H7 (cell line): ENCODE data around the gene CRB2. TPM values are rescaled to one million over a fixed set of nuclear protein-coding genes. Genes with fewer than 3 reads are reported as not detected.
A peak's percentile ranks its signal among the peaks of the same experiment; 100 is the strongest.

ENCODE experiments used
- DNase-seq: peaks from one replicate; pipeline ENCODE4 v3.0.0; 2012
- H3K27me3 ChIP-seq: 2 replicates; pipeline ENCODE4 v1.6.0; 2011; ENCODE audit warnings: mild to moderate bottlenecking, low read length; ENCODE audit not compliant: control insufficient read depth, insufficient read depth
- H3K36me3 ChIP-seq: replicated peaks from 2 replicates; pipeline ENCODE4 v1.5.1; 2011; ENCODE audit warnings: low read length; ENCODE audit not compliant: control insufficient read depth, insufficient read depth
- H3K4me3 ChIP-seq: 2 replicates; pipeline ENCODE4 v1.5.1; 2011; ENCODE audit warnings: low read depth, mild to moderate bottlenecking, control low read depth, low read length, moderate library complexity; ENCODE audit not compliant: insufficient read depth
- total RNA-seq: library from RNA; depleted of rRNA; stranded (reverse); fragments of >200 nt; shearing (Covaris generic); gene quantifications from 2 replicates; pipeline ENCODE4 v1.2.3, GENCODE V29; 2014

CRB2 gene
- total RNA-seq, 1 experiment from 2014 or later, result 1.7 TPM

DNA sequence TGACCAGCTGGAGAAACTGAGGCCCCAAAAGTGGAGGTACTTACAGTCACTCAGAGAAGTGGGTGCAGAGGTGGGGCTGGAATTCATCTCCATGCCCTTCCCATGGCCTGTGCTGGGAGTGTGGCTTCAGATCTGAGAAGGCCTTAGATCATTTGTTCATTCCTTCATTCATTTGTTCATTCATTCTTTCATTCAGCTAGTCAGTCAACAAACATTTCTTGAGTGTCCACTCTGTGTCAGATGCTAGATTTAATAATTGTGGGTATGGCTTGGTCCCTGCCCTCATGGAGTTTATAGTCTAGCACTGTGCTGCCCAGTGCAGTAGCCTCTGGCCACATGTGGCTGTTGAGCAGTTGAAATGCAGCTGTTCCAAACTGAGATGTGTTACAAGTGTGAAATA is 19.0 kb upstream of the CRB2 start:
- H3K27me3 ChIP-seq, result no peaks in the 10 kb centered on the region; the same call in 1 of the 2 replicates
- H3K36me3 ChIP-seq, result no peaks in the 10 kb centered on the region
- no peak for DNase-seq
- no peak overlapping the region for H3K4me3 ChIP-seq

DNA sequence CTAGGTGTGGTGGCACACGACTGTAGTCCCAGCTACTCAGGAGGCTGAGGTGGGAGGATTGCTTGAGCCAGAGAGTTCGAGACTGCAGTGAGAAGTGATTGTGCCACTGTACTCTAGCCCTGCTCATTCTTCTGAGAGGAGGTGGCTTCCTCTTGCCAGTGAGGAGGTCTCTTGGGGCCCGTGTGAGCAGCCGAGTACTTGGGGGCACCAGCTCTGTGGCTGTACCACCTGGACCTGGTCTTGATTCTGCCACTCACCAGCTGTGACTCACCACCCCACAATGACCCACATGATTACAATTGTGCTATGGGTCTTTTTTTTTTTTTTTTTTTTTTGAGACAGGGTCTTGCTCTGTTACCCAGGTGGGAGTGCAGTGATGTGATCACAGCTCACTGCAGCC is 18.0 kb upstream of the CRB2 start:
- H3K36me3 ChIP-seq, result no peaks in the 10 kb centered on the region
- H3K4me3 ChIP-seq, result no peak overlapping the region
- no peak for DNase-seq

DNA sequence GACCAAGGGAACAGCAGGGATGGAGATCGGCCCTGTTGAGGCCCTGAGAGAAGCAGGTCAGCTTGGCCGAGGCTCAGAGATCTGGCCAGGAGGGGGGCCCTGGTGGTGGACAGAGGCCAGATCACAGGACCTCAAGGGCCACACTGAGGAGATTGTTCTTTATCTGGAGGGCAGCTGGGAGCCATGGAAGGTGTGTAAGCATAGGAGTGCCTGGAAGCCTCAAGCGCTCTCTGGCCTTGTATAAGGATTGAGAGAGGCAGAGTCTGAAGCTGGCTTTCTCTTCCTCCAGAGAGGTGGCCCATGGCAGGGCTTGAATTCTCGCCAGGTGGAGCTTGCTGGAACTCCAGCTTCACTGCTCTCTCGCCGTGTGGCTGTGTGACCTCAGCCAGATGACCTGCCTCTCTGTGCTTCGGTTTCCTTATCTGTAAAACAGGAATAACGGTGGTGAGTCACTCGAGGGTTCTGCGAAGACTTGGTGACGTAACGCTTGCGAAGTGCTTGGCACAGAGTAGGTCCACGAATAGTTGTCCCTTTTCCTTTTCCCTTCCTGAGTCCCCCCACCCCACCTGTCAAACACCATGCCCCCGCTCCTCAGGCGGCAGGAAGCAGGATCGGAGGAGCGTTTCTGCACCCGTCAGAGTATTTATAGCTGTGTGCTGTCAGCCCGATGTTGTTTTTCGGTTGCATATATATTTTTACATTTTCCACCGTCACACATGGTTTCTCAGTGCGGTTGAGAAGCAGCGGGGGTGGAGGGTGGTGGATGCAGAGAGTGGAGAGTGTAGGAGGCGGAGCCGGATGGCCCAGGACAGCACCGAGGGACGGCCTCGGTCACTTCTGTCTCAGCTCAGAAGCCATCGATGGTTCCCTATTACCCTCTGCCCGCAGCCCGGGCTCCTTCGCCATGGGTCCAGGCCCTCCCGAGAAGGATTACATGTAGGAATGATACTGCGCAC is 17.0 kb upstream of the CRB2 start:
- DNase-seq, result no peak
- Histone ChIP-seq H3K36me3 (no peaks in the 10 kb centered on the region), H3K4me3 (peak overlapping the region; percentile 36), H3K27me3 (no peaks in the 10 kb centered on the region; the same call in 1 of the 2 replicates)

More for the DNA sequence above, 18.0 kb upstream of the CRB2 start:
- no peaks in the 10 kb centered on the region; the same call in 1 of the 2 replicates for H3K27me3 ChIP-seq

DNA sequence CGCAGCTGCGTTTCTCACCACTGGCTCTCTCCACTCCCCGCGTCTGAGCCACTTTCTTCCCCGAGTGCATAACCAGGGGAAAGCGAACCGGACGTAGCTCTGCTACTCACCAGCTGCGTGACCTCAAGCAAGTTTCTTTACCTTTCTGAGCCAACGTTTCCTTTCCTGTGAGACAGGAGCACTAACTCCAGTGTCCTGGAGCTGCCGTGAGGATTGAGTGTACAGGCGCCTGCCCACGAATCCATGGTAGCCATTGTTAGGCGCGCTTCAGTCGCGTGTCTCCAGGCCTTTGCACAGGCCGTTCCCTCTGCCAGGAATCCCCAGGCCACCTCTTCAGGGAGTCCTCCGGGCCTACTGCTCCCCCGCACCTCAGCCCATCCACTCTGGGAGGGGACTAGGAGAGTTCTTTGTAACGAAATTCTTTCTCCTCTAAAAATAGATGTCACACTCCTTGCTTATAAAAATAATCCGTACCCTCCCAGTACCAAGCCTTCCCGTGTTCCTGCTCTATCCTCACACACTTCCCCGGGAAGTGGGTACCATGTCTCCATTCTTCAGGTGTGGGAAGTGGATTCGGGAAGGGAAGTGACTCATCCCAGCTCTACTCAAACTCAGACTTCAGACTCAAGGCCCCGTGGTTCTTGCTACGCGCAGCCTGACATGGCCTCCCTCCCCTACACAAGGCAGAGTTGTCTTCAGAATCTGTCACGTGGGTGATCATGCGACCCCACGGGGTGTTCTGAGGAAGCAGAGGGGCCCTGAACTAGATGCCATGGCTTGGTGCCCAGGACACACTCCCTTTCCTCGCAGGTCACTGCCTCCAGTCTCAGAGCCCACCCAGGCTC is 16.1 kb upstream of the CRB2 start:
- Histone ChIP-seq H3K4me3 (peak overlapping the region; percentile 36), H3K36me3 (no peaks in the 10 kb centered on the region), H3K27me3 (no peaks in the 10 kb centered on the region; the same call in 1 of the 2 replicates)
- no peak for DNase-seq

DNA sequence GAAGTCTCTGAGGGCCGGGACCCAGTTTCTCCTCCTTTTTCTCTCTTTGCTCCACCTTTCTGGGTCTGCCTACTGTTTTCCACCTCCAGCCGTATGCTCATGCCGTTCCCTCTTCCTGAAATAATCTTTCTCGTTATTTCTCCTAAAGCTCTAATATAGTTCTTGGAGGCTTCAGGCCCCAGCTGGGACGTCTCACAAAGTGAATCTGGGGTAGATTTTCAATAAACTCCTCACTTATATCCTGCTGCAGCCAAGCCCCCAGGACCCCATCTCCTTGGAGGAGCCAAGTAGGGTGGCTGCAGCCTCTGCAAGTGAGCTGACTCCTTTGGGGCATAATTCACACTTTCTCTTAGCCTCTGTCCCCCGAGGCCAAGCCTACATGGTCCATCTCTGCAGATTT is 14.2 kb upstream of the CRB2 start:
- DNase-seq, result no peak
- Histone ChIP-seq H3K4me3 (no peak overlapping the region), H3K27me3 (no peaks in the 10 kb centered on the region; the same call in 1 of the 2 replicates), H3K36me3 (no peaks in the 10 kb centered on the region)

DNA sequence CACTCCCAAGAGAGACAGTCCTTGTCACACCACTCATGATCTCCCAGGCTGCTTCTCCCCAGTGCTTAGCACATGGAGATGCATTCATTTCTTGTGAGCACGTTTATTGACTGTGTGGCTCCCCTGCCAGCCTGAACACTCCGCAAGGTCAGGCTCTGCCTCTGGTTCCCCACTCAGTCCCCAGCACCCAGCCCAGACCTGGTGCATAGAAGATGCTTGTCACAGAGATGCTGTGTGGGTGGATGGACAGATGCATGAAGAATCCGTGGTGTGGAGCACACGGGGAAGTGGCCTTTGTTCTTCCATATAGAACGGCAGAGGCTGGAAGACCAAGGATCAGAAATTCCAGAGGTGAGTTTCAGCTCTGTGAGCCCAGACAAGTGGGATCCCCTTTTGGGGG is 13.8 kb upstream of the CRB2 start:
- H3K27me3 ChIP-seq, result no peaks in the 10 kb centered on the region; the same call in 1 of the 2 replicates
- no peak for DNase-seq
- no peak overlapping the region for H3K4me3 ChIP-seq
- H3K36me3 ChIP-seq, result no peaks in the 10 kb centered on the region

DNA sequence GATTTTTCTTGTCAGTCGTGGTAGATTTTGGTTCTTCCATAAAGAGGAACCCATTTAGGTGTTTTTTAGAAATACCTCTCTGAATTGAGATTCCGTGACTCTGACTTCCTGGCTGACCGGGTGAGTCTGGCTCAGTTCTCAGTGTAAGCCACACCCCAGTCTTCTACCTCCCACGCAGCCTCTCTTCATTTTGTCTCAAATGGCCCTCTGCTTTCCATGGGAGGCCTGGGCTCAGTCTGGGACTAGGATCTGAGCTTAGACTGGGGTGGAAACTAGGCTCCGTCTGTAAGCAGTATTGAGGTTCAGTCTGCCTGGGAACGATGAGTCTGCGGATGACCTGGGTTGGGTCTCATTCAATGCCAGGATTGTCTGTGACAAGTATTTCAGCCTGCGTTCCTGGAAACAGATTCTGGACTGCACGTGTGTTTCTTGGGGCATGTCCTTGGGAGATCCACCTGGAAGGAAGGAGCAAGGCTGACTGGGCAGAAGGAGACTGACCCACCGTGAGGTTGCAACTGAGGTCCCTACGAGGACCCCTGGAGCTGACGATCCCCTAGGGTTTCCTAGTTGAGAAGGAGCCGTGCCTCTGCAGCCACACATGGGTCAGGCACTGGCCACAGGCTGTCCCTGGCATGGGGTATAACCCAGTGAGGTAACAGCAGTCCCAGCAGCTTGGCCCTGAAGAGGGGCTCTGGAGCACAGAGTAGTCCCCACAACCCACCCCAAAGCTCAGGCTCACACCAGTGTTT is 12.4 kb upstream of the CRB2 start:
- Histone ChIP-seq H3K36me3 (no peaks in the 10 kb centered on the region), H3K27me3 (no peaks in the 10 kb centered on the region; the same call in 1 of the 2 replicates), H3K4me3 (no peak overlapping the region)
- peak; percentile 21 for DNase-seq

DNA sequence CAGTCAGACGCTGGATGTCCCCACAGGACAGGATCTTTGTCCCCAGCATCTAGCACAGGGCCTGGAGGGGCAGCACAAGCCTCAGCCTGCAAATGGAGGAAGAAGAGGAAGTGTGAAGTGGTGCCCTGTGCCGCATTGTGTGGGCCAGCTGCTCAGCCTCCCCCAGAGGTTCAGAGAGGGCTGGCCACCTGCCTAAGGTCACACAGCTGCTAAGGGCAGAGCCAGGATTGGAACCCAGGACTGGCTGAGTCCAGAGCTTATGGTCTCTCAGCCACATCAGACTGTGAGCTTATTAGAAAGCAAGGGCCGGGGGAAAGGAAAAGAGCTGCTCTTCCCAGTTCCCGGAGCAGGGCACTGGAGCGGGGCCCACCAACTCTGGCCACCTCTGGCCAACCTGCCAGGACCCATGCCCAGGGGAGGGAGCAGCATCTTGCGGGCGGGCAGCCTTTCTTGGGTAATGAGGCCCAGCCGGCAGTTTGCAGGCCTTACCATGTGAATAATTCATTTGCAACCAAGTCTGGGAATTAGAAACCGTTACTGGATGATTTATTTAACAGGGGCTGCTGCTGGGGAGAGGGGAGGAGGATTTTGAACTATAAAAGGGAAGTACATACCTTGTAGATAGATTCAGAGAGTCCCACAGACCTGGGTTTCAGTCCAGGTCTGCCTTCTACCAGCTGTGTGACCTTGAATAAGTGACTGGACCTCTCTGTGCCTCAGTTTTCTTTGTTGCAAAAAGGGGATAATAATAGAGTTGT is 11.6 kb upstream of the CRB2 start:
- no peak overlapping the region for H3K4me3 ChIP-seq
- H3K27me3 ChIP-seq, result no peaks in the 10 kb centered on the region; the same call in 1 of the 2 replicates
- H3K36me3 ChIP-seq, result no peaks in the 10 kb centered on the region
- DNase-seq, result no peak

DNA sequence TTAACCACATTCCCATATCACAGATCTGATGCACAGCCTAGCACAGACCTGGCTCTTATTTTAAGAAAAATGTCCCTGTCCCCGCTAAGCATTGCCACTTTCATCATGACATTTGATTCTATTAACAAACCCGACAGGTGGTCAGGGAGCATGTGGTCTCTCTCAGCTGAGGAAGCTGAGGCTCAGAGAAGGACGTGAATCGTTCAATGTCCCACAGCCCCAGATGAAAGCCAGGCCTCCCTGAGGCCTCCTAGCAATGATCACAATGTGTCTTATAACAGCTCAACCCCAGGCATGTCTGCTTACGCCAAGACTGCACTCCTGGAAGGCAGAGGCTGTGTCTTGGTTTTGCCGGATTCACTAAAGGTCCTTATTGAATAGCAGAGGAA is 10.4 kb upstream of the CRB2 start:
- Histone ChIP-seq H3K27me3 (no peaks in the 10 kb centered on the region), H3K36me3 (no peaks in the 10 kb centered on the region), H3K4me3 (no peak overlapping the region)
- peak; percentile 46 for DNase-seq

DNA sequence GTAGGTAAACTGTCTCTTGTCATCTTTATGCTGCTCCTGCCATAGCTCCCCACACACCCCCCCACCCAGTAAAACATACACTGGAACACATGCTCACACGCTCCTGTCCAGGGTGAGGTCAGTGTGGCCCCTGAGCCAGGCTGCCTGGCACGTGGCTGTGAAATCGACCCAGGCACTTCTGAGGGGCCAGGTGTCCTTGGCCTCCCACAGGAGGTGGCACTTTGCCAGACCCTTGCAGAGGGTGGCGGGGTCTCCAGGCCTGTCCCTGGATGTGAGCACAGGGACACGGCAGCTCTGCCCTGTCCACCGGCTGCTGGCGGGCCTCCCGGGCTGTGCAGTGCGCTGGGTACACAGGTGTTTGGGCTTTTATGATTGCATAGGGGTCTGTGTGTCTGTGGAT is 10.0 kb upstream of the CRB2 start:
- DNase-seq, result peak; percentile 51
- H3K4me3 ChIP-seq, result no peak overlapping the region
- H3K27me3 ChIP-seq, result no peaks in the 10 kb centered on the region
- H3K36me3 ChIP-seq, result no peaks in the 10 kb centered on the region

DNA sequence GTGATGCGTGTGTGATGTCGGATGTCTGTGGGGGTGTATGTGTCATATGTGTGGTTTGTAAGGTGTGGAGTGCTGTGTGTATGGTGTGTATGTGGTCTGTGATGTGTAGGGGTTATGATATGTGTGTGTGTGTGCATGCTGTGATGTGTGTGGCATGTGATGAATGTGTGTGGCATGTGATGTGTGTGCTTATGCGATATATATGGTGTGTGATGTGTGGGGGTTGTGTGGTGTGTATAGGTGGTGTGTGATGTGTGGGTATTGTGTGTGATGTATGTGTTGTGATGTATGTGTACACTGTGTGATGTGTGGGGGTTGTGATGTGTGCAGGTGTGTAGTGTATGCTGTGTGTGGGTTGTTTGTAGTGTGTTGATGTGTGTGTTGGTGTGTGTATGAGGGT is 9.2 kb upstream of the CRB2 start:
- DNase-seq, result no peak
- Histone ChIP-seq H3K36me3 (no peaks in the 10 kb centered on the region), H3K4me3 (no peak overlapping the region), H3K27me3 (no peaks in the 10 kb centered on the region)

DNA sequence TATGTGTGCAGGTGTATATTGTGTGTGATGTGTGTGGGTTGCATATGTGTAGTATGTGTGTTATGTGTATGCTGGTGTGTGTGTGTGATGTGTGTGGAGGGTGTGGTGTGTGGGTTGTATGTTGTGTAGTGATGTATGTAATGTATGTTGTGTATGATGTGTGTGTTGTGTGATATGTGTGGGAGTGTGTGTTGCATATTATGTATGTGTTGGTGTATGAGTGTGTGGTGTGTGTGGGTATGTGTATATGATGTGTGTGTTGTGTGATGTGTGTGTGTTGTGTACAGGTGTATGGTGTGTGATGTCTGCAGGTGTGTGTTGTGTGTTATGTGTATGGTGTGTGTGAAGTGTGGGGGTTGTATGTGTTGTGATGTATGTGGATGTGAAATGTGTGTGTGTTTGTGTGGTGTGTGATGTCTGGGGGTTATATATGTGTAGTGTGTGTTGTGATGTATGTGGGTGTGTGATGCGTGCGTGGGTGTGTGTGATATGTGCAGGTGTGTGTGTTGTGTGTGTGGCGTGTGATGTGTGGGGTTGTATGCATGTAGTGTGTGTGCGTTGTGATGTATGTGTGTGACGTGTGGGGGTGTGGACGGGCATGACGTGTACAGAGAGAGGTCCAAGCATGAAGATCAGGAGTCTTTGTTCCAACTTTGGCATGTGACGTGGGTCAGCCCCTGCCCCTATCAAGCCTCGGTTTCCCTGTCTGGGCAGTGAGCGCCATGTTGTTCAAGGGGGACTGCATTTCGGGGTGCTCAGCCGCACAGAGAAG is 8.5 kb upstream of the CRB2 start:
- Histone ChIP-seq H3K27me3 (no peaks in the 10 kb centered on the region), H3K36me3 (no peaks in the 10 kb centered on the region), H3K4me3 (no peak overlapping the region)
- DNase-seq, result no peak

DNA sequence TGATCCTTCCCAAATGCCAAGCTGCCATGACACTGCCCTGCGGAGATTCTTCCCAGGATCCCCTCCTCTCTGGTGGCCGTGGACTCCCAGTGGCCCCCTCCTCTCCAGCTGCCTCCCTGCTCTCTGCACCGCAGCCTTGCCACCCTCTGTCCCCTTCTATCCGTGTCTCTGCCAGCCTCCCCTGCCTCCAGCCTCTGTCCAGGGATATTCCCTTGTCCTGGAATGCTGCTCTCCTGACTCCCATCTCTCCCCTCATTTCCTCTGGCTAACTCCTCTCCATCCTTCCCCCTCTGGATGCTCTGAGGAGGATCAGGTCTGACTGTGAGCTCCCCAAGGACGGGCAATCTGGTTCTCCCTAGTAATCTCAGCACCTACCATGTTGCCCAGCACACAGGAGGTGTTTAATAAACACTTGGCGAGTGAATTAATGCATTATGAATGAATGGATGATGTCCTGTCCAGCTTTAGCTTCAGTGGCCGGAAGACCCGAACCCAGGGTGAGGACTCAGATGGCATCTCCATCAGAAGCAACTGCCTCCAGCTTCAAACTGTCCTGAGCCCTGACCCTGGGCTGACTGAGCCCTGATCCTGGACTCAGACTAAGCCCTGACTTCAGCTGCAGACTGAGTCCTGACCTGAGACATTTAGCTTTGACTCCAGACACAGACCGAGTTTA is 7.5 kb upstream of the CRB2 start:
- DNase-seq, result peak; percentile 53
- Histone ChIP-seq H3K4me3 (no peak overlapping the region), H3K27me3 (no peaks in the 10 kb centered on the region), H3K36me3 (no peaks in the 10 kb centered on the region)
